Naive thymus-derived CD4-positive, alpha-beta T cell (primary cell): ENCODE measurements around the gene TYW1B. TPM values are rescaled to one million over a fixed set of nuclear protein-coding genes. Genes with fewer than 3 reads are reported as not detected.
"Not testable (repeated sequence)": the region's sequence is repeated elsewhere in the genome, so short reads cannot be mapped to it uniquely, and the experiment has no call there.

Experiments used
- ATAC-seq: fragments of 150-1000 bp; cut with Tn5 transposase; 2 replicates; pipeline ENCODE4 v1.10.0; 2021; ENCODE audit warnings: mild to moderate bottlenecking, moderate library complexity
- CTCF ChIA-PET: fragments of 350-600 bp; sonication (Branson Sonifier 250); formaldehyde crosslinking; loops from one replicate; lab custom pipeline; 2021; ENCODE audit warnings: antibody characterized with exemption; lab: Charles Lee
- POLR2A ChIA-PET: fragments of 350-600 bp; sonication (Branson Sonifier 250); formaldehyde crosslinking; loops from one replicate; lab custom pipeline; 2021; ENCODE audit warnings: antibody characterized with exemption, inconsistent platforms; lab: Charles Lee
- DNase-seq, 9 donors: peaks; one replicate each; pipeline versions ENCODE4 v3.0.0 to v3.0.0-alpha.2; 2020 to 2022; ENCODE audit warnings: mixed read lengths in 1 of 9
- H3K27ac ChIP-seq: one replicate; pipeline ENCODE4 v1.7.0; 2013; ENCODE audit warnings: mild to moderate bottlenecking, low read depth, low read length, moderate library complexity
- H3K27me3 ChIP-seq, 2 donors: one replicate each; pipeline ENCODE4 v1.7.0; 2013; ENCODE audit warnings: low read length in 2 of 2, mild to moderate bottlenecking in 2 of 2, moderate library complexity in 2 of 2; ENCODE audit not compliant: control insufficient read depth in 2 of 2, insufficient read depth in 2 of 2
- H3K36me3 ChIP-seq, 3 experiments: 1 replicate in 2 of 3; 2 replicates in 1 of 3; pipeline ENCODE4 v1.7.0; 2013; ENCODE audit warnings: low read length in 3 of 3, mild to moderate bottlenecking in 3 of 3, moderate library complexity in 1 of 3; ENCODE audit not compliant: insufficient read depth in 3 of 3, control insufficient read depth in 2 of 3
- H3K4me1 ChIP-seq, 2 donors: one replicate each; pipeline ENCODE4 v1.7.0; 2013; ENCODE audit warnings: low read length in 2 of 2, mild to moderate bottlenecking in 2 of 2, moderate library complexity in 1 of 2; ENCODE audit not compliant: control insufficient read depth in 2 of 2, insufficient read depth in 2 of 2
- H3K4me3 ChIP-seq: 2 replicates; pipeline ENCODE4 v1.7.0; 2013; ENCODE audit warnings: mild to moderate bottlenecking, low read length
- H3K9me3 ChIP-seq, 3 experiments: 1 replicate in 2 of 3; 2 replicates in 1 of 3; pipeline ENCODE4 v1.7.0; 2013; ENCODE audit warnings: low read length in 3 of 3; ENCODE audit not compliant: control insufficient read depth in 2 of 3
- H3K27ac Mint-ChIP-seq, 9 donors: one replicate each; pipeline ENCODE4 v1.8.0; 2020 to 2022; ENCODE audit warnings: mixed read lengths in 9 of 9, mild to moderate bottlenecking in 8 of 9, moderate library complexity in 5 of 9, inconsistent platforms in 2 of 9
- H3K27me3 Mint-ChIP-seq, 5 donors: one replicate each; pipeline ENCODE4 v1.8.0; 2021 to 2022; ENCODE audit warnings: mixed read lengths in 5 of 5, mild to moderate bottlenecking in 1 of 5
- H3K36me3 Mint-ChIP-seq, 5 donors: one replicate each; pipeline ENCODE4 v1.8.0; 2020 to 2022; ENCODE audit warnings: mixed read lengths in 5 of 5, mild to moderate bottlenecking in 3 of 5, inconsistent platforms in 1 of 5
- H3K4me1 Mint-ChIP-seq, 7 donors: one replicate each; pipeline ENCODE4 v1.8.0; 2020 to 2022; ENCODE audit warnings: mixed read lengths in 7 of 7, mild to moderate bottlenecking in 3 of 7, inconsistent platforms in 1 of 7
- H3K4me3 Mint-ChIP-seq, 10 donors: one replicate each; pipeline ENCODE4 v1.8.0; 2020 to 2022; ENCODE audit warnings: mild to moderate bottlenecking in 10 of 10, mixed read lengths in 10 of 10, moderate library complexity in 6 of 10, inconsistent platforms in 2 of 10
- H3K9me3 Mint-ChIP-seq, 11 donors: one replicate each; pipeline ENCODE4 v1.8.0; 2020 to 2022; ENCODE audit warnings: mixed read lengths in 11 of 11, mild to moderate bottlenecking in 4 of 11, inconsistent platforms in 1 of 11, moderate library complexity in 1 of 11
- intact Hi-C, 2 donors: fragments of 100-400 bp; cut with micrococcal nuclease; formaldehyde crosslinking; loops; one replicate each; pipeline ENCODE4 v1.15.1; 2023
- polyA plus RNA-seq, 2 donors: library from polyadenylated mRNA; unstranded; fragments of 300-500 nt; fragmentation: Illumina TruSeq; gene quantifications; one replicate each; pipeline ENCODE4 v1.2.3, GENCODE V29; 2021
- total RNA-seq, 6 experiments: library from RNA in 5 of 6; stranded (reverse) in 5 of 6; gene quantifications; 1 replicate in 5 of 6; 2 replicates in 1 of 6; pipeline ENCODE4 v1.2.3 and lab custom pipeline; 2021 to 2026

The TYW1B gene
- total and polyA plus RNA-seq, 7 experiments from 2014 or later, result 1.2 to 8.2 (median 5.4) TPM

- CTCF ChIA-PET, intact Hi-C loops, POLR2A ChIA-PET, H3K27ac ChIP-seq, H3K4me3 Mint-ChIP-seq, DNase-seq, H3K27ac Mint-ChIP-seq, H3K36me3 ChIP-seq, H3K4me1 Mint-ChIP-seq, H3K4me3 ChIP-seq, H3K4me1 ChIP-seq, H3K27me3 ChIP-seq, H3K27me3 Mint-ChIP-seq, ATAC-seq, H3K9me3 ChIP-seq: not testable (repeated sequence)
- Mint-ChIP-seq H3K36me3 (peaks cover 0 to 74% (median 65%) of the 10 kb centered on the region in 5 donors), H3K9me3 (peaks cover 0 to 38% (median 11%) of the 10 kb centered on the region in 11 donors)
These were observed 247.7 kb downstream of the TYW1B start for GRCh38 chr7:72580142-72580770.

- Mint-ChIP-seq H3K27me3 (no peaks in the 10 kb centered on the region), H3K4me1 (no peaks in the 10 kb centered on the region), H3K4me3 (no peak overlapping the region), H3K9me3 (peaks cover 0 to 23% (median 3%) of the 10 kb centered on the region in 11 donors), H3K36me3 (peaks cover 0 to 53% (median 50%) of the 10 kb centered on the region in 5 donors), H3K27ac (no peak overlapping the region)
- intact Hi-C loops, result no loop called here
- Histone ChIP-seq H3K27ac (no peak overlapping the region), H3K36me3 (peaks cover 0 to 3% (median 0%) of the 10 kb centered on the region in 3 experiments), H3K27me3 (no peaks in the 10 kb centered on the region), H3K4me3 (no peak overlapping the region), H3K9me3 (no peaks in the 10 kb centered on the region), H3K4me1 (no peaks in the 10 kb centered on the region)
- CTCF ChIA-PET, result no interaction called here
- no peak for ATAC-seq
- DNase-seq, result no peak
- POLR2A ChIA-PET, result no interaction called here
These were observed 250.9 kb downstream of the TYW1B start for GRCh38 chr7:72577107-72577506.

- H3K27ac ChIP-seq, DNase-seq, H3K27me3 ChIP-seq, H3K36me3 Mint-ChIP-seq, H3K4me3 Mint-ChIP-seq, H3K27me3 Mint-ChIP-seq, H3K9me3 ChIP-seq, CTCF ChIA-PET, intact Hi-C loops, H3K4me3 ChIP-seq, ATAC-seq, H3K4me1 ChIP-seq, H3K4me1 Mint-ChIP-seq, H3K36me3 ChIP-seq, H3K27ac Mint-ChIP-seq, POLR2A ChIA-PET: not testable (repeated sequence)
- H3K9me3 Mint-ChIP-seq, result peaks cover 3 to 39% (median 18%) of the 10 kb centered on the region in 11 donors
These were observed 266.0 kb downstream of the TYW1B start for GRCh38 chr7:72561988-72562387.

- peaks cover 3 to 27% (median 11%) of the 10 kb centered on the region in 11 donors for H3K9me3 Mint-ChIP-seq
- CTCF ChIA-PET, H3K9me3 ChIP-seq, POLR2A ChIA-PET, H3K4me3 Mint-ChIP-seq, H3K36me3 Mint-ChIP-seq, ATAC-seq, H3K27me3 ChIP-seq, H3K4me3 ChIP-seq, DNase-seq, H3K27me3 Mint-ChIP-seq, intact Hi-C loops, H3K4me1 Mint-ChIP-seq, H3K36me3 ChIP-seq, H3K27ac Mint-ChIP-seq, H3K4me1 ChIP-seq, H3K27ac ChIP-seq: not testable (repeated sequence)
These were observed 268.5 kb downstream of the TYW1B start for GRCh38 chr7:72559546-72559945.

GRCh38 chr7:72556733-72557132, 271.3 kb downstream of the TYW1B start:
- H3K4me3 ChIP-seq, H3K27me3 ChIP-seq, CTCF ChIA-PET, DNase-seq, H3K4me1 Mint-ChIP-seq, H3K36me3 ChIP-seq, POLR2A ChIA-PET, H3K9me3 ChIP-seq, H3K27me3 Mint-ChIP-seq, H3K4me3 Mint-ChIP-seq, H3K27ac Mint-ChIP-seq, ATAC-seq, H3K36me3 Mint-ChIP-seq, H3K27ac ChIP-seq, intact Hi-C loops, H3K4me1 ChIP-seq: not testable (repeated sequence)
- H3K9me3 Mint-ChIP-seq, result peaks cover 4 to 22% (median 13%) of the 10 kb centered on the region in 11 donors

GRCh38 chr7:72555238-72555637, 272.8 kb downstream of the TYW1B start:
- peaks cover under 1 to 22% (median 9%) of the 10 kb centered on the region in 11 donors for H3K9me3 Mint-ChIP-seq
- H3K36me3 Mint-ChIP-seq, POLR2A ChIA-PET, CTCF ChIA-PET, H3K4me1 Mint-ChIP-seq, H3K4me1 ChIP-seq, H3K9me3 ChIP-seq, H3K36me3 ChIP-seq, H3K4me3 Mint-ChIP-seq, H3K27me3 ChIP-seq, DNase-seq, ATAC-seq, intact Hi-C loops, H3K27ac Mint-ChIP-seq, H3K4me3 ChIP-seq, H3K27ac ChIP-seq, H3K27me3 Mint-ChIP-seq: not testable (repeated sequence)

- H3K4me1 ChIP-seq, H3K27me3 Mint-ChIP-seq, DNase-seq, H3K4me1 Mint-ChIP-seq, H3K27ac Mint-ChIP-seq, H3K9me3 ChIP-seq, intact Hi-C loops, ATAC-seq, H3K4me3 ChIP-seq, H3K27ac ChIP-seq, POLR2A ChIA-PET, H3K27me3 ChIP-seq, H3K4me3 Mint-ChIP-seq, H3K36me3 ChIP-seq, CTCF ChIA-PET: not testable (repeated sequence)
- peaks cover 0 to 10% (median 1%) of the 10 kb centered on the region in 5 donors for H3K36me3 Mint-ChIP-seq
- H3K9me3 Mint-ChIP-seq, result peaks cover 2 to 24% (median 9%) of the 10 kb centered on the region in 11 donors
These were observed 273.6 kb downstream of the TYW1B start for GRCh38 chr7:72554401-72554800.
